ENCODE results near the gene FIZ1.

DNA sequence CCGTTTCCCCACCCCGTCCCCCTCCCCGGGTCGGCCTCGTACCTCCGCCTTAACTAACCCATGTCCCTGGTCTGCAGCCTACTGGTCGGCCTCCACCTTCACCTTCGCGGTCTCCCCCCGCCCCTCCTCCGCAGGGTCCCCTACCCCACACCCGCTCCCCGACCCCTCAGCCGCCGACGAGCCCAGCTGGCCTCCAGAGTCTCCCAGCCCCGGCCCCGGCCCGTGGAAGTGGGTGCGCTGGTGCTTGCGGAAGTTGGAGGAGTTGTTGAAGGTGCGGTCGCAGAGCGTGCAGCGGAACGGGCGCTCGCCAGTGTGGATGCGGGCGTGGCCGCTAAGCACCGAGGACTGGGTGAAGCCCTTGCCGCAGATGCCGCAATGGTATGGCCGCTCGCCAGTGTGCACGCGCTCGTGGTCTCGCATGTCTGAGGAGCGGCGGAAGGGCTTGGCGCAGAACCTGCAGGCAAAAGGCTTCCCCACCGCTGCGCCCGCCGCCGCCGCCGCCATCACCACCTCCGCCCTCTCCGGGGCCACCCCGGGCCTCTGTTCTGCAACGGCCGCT lies 22.4 kb upstream of the FIZ1 start:
- TF ChIP-seq POLR2A (IDR thresholded peaks at IDR 0.05; ENCODE audit: extremely low read depth, insufficient read length) = no peak
- TF ChIP-seq, protein P1, sequence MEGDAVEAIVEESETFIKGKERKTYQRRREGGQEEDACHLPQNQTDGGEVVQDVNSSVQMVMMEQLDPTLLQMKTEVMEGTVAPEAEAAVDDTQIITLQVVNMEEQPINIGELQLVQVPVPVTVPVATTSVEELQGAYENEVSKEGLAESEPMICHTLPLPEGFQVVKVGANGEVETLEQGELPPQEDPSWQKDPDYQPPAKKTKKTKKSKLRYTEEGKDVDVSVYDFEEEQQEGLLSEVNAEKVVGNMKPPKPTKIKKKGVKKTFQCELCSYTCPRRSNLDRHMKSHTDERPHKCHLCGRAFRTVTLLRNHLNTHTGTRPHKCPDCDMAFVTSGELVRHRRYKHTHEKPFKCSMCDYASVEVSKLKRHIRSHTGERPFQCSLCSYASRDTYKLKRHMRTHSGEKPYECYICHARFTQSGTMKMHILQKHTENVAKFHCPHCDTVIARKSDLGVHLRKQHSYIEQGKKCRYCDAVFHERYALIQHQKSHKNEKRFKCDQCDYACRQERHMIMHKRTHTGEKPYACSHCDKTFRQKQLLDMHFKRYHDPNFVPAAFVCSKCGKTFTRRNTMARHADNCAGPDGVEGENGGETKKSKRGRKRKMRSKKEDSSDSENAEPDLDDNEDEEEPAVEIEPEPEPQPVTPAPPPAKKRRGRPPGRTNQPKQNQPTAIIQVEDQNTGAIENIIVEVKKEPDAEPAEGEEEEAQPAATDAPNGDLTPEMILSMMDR (IDR thresholded peaks at IDR 0.05; ENCODE audit: low read depth, low read length) = no peak
- TF ChIP-seq MAX (IDR thresholded peaks at IDR 0.05; ENCODE audit: low read depth, low read length) = no peak

Measured in NB4 (cell line).